Measurements from ENCODE around the gene IPO11. TPM values are rescaled to one million over a fixed set of nuclear protein-coding genes. Genes with fewer than 3 reads are reported as not detected.
A peak's percentile ranks its signal among the peaks of the same experiment; 100 is the strongest.

The IPO11 gene
- total and polyA plus RNA-seq, 2 of the 13 experiments (the other 11 are each of a cell fraction or from before 2014, with no cell fraction given): 13.9 to 24.4 TPM

DNA sequence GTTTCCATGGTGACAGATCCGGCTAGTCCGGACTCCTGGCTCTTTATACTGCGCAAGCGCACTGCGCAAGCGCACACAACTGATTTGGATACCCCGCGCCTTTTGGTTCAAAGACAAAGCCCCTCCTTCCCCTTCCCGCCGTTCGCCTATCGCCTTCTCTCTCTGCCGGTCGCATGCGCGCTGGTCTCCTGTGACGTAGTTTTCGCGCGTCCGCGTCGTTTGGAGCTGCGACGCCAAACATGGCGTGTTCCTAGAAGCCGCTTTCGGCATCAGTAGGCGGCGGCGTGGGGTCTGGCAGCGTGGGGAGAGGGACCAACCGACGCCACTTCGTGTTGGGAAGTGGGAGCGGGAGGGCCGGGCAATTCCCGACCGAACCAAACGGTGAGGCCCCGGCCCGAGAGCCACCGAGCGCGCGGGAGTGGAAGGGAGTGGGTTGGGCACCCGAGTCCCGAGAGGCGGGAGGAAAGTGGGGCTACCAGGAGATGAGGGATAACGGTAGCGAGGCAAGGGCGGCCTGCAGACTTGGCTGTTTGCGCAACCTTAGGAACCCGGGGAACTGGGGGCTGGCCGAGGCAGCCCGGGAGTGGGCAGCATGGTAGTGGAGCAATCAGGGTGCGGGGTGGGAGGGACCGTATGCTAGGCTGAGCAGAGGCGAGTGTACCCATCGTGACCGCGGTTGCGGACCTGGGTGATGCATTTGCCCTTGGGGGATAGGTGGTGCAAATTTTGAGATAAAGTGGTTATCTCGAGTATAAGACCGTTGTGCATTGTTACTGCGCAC, at the start of gene IPO11 (continued):
- TF ChIP-seq, protein P1, sequence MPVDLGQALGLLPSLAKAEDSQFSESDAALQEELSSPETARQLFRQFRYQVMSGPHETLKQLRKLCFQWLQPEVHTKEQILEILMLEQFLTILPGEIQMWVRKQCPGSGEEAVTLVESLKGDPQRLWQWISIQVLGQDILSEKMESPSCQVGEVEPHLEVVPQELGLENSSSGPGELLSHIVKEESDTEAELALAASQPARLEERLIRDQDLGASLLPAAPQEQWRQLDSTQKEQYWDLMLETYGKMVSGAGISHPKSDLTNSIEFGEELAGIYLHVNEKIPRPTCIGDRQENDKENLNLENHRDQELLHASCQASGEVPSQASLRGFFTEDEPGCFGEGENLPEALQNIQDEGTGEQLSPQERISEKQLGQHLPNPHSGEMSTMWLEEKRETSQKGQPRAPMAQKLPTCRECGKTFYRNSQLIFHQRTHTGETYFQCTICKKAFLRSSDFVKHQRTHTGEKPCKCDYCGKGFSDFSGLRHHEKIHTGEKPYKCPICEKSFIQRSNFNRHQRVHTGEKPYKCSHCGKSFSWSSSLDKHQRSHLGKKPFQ (CRISPR knock-in tag; IDR thresholded peaks at IDR 0.05; ENCODE audit: insufficient replicate concordance): no peak
- no peak for TF ChIP-seq ZNF468 (CRISPR knock-in tag; IDR thresholded peaks at IDR 0.05)
- peak; percentile 65; the same call in 1 of the 2 replicates for TF ChIP-seq SNAPC2 (CRISPR knock-in tag; IDR thresholded peaks at IDR 0.05)
- TF ChIP-seq, protein P2, sequence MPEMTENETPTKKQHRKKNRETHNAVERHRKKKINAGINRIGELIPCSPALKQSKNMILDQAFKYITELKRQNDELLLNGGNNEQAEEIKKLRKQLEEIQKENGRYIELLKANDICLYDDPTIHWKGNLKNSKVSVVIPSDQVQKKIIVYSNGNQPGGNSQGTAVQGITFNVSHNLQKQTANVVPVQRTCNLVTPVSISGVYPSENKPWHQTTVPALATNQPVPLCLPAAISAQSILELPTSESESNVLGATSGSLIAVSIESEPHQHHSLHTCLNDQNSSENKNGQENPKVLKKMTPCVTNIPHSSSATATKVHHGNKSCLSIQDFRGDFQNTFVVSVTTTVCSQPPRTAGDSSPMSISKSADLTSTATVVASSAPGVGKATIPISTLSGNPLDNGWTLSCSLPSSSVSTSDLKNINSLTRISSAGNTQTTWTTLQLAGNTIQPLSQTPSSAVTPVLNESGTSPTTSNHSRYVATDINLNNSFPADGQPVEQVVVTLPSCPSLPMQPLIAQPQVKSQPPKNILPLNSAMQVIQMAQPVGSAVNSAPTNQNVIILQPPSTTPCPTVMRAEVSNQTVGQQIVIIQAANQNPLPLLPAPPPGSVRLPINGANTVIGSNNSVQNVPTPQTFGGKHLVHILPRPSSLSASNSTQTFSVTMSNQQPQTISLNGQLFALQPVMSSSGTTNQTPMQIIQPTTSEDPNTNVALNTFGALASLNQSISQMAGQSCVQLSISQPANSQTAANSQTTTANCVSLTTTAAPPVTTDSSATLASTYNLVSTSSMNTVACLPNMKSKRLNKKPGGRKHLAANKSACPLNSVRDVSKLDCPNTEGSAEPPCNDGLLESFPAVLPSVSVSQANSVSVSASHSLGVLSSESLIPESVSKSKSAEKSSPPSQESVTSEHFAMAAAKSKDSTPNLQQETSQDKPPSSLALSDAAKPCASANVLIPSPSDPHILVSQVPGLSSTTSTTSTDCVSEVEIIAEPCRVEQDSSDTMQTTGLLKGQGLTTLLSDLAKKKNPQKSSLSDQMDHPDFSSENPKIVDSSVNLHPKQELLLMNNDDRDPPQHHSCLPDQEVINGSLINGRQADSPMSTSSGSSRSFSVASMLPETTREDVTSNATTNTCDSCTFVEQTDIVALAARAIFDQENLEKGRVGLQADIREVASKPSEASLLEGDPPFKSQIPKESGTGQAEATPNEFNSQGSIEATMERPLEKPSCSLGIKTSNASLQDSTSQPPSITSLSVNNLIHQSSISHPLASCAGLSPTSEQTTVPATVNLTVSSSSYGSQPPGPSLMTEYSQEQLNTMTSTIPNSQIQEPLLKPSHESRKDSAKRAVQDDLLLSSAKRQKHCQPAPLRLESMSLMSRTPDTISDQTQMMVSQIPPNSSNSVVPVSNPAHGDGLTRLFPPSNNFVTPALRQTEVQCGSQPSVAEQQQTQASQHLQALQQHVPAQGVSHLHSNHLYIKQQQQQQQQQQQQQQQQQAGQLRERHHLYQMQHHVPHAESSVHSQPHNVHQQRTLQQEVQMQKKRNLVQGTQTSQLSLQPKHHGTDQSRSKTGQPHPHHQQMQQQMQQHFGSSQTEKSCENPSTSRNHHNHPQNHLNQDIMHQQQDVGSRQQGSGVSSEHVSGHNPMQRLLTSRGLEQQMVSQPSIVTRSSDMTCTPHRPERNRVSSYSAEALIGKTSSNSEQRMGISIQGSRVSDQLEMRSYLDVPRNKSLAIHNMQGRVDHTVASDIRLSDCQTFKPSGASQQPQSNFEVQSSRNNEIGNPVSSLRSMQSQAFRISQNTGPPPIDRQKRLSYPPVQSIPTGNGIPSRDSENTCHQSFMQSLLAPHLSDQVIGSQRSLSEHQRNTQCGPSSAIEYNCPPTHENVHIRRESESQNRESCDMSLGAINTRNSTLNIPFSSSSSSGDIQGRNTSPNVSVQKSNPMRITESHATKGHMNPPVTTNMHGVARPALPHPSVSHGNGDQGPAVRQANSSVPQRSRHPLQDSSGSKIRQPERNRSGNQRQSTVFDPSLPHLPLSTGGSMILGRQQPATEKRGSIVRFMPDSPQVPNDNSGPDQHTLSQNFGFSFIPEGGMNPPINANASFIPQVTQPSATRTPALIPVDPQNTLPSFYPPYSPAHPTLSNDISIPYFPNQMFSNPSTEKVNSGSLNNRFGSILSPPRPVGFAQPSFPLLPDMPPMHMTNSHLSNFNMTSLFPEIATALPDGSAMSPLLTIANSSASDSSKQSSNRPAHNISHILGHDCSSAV (CRISPR knock-in tag; IDR thresholded peaks at IDR 0.05; ENCODE audit: borderline replicate concordance): no peak
- TF ChIP-seq POLR2G (IDR thresholded peaks at IDR 0.05; ENCODE audit: low read depth, low read length): peak; percentile 90
- TF ChIP-seq ZNF878 (CRISPR knock-in tag; IDR thresholded peaks at IDR 0.05): no peak
- no peak; the same call in 1 of the 2 replicates for TF ChIP-seq PHF21A (CRISPR knock-in tag; IDR thresholded peaks at IDR 0.05)
- TF ChIP-seq, protein P3, sequence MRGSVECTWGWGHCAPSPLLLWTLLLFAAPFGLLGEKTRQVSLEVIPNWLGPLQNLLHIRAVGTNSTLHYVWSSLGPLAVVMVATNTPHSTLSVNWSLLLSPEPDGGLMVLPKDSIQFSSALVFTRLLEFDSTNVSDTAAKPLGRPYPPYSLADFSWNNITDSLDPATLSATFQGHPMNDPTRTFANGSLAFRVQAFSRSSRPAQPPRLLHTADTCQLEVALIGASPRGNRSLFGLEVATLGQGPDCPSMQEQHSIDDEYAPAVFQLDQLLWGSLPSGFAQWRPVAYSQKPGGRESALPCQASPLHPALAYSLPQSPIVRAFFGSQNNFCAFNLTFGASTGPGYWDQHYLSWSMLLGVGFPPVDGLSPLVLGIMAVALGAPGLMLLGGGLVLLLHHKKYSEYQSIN (CRISPR knock-in tag; IDR thresholded peaks at IDR 0.05; ENCODE audit: borderline replicate concordance): no peak
- TF ChIP-seq GATA4 (IDR thresholded peaks at IDR 0.05; ENCODE audit: borderline replicate concordance, low read depth): no peak
- peak; percentile 89; the same call in 1 of the 2 replicates for TF ChIP-seq ZFP36L1 (CRISPR knock-in tag; IDR thresholded peaks at IDR 0.05)

Measured in HepG2 (cell line).